ENCODE results near the gene DIS3L2. TPM values are rescaled to one million over a fixed set of nuclear protein-coding genes. Genes with fewer than 3 reads are reported as not detected.
"Not testable (repeated sequence)": the region's sequence is repeated elsewhere in the genome, so short reads cannot be mapped to it uniquely, and the experiment has no call there.

The DIS3L2 gene
- total RNA-seq, 1 donor from 2014 or later: 25.2 TPM

DNA sequence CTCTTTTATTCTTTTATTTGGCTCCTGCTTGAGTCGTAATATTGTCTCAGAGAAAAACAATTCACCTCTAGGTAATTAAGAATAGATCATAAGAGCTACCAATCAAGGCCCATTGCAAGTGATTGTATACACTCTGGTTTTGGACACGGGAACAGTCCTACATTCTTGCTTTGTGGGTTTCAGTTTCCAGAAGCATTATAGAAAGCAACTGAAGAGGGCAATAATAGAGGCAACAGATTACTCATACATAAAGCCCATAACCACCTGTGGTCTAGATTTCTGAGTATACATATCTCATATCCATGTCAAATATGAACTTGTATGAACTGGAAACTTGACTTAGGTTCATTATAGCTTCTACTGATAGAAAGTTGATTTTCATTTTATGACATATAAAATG is 65.4 kb downstream of the DIS3L2 start:
- TF ChIP-seq, protein P1, sequence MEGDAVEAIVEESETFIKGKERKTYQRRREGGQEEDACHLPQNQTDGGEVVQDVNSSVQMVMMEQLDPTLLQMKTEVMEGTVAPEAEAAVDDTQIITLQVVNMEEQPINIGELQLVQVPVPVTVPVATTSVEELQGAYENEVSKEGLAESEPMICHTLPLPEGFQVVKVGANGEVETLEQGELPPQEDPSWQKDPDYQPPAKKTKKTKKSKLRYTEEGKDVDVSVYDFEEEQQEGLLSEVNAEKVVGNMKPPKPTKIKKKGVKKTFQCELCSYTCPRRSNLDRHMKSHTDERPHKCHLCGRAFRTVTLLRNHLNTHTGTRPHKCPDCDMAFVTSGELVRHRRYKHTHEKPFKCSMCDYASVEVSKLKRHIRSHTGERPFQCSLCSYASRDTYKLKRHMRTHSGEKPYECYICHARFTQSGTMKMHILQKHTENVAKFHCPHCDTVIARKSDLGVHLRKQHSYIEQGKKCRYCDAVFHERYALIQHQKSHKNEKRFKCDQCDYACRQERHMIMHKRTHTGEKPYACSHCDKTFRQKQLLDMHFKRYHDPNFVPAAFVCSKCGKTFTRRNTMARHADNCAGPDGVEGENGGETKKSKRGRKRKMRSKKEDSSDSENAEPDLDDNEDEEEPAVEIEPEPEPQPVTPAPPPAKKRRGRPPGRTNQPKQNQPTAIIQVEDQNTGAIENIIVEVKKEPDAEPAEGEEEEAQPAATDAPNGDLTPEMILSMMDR (IDR thresholded peaks at IDR 0.05; ENCODE audit: insufficient read depth, low read length, poor library complexity, severe bottlenecking): no peak
- DNase-seq (ENCODE audit: low read depth): no peak
- peaks cover 1% of the 10 kb centered on the region for H3K36me3 ChIP-seq (ENCODE audit: control insufficient read depth, insufficient read depth, low read length)
- no peak overlapping the region for H3K4me3 ChIP-seq (ENCODE audit: low read depth, low read length)
- H3K27me3 ChIP-seq (ENCODE audit: control insufficient read depth, insufficient read depth, low read length): no peaks in the 10 kb centered on the region

DNA sequence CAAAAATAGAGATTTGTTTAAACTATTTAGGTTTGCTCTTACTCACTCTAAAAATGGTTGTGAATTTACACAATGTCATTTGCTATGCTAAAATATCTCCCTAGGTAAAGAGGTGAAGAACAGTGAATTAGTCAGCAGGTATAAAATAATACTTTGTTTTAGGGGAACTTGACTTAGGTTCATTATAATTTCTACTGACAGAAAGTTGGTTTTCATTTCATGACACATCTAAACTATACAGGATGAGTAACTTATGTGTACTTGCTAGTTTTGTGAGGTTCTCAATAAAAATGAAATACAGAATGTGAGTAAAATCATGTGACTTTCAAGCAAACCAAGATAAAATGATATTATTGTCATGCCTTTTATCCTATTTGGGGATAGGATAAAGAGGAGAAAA is 66.0 kb downstream of the DIS3L2 start:
- DNase-seq (ENCODE audit: low read depth): no peak
- Histone ChIP-seq H3K4me3 (ENCODE audit: low read depth, low read length) (no peak overlapping the region), H3K27me3 (ENCODE audit: control insufficient read depth, insufficient read depth, low read length) (no peaks in the 10 kb centered on the region), H3K36me3 (ENCODE audit: control insufficient read depth, insufficient read depth, low read length) (peaks cover 1% of the 10 kb centered on the region)
- TF ChIP-seq, protein P1 (IDR thresholded peaks at IDR 0.05; ENCODE audit: insufficient read depth, low read length, poor library complexity, severe bottlenecking): no peak

DNA sequence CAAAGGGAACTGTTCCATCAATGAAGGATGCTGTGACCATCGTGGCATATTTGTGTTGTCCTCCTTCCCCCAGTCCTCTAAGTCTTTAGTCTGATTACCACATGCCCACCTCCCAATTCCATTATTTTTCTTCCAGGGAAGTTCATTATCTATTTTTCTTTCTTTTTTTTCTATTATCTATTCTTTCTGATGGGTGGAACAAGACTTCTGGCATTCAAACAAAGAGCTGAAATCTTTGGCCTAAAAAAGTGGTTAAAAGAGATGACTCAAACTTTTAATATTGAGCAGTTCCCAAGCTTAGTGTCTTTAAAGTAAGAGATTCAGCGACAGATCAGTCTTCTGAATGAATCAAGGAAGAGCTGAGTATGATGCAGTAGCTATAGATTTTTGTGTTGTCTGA is 66.6 kb downstream of the DIS3L2 start:
- TF ChIP-seq, protein P1 (IDR thresholded peaks at IDR 0.05; ENCODE audit: insufficient read depth, low read length, poor library complexity, severe bottlenecking): no peak
- no peaks in the 10 kb centered on the region for H3K27me3 ChIP-seq (ENCODE audit: control insufficient read depth, insufficient read depth, low read length)
- no peak overlapping the region for H3K4me3 ChIP-seq (ENCODE audit: low read depth, low read length)
- no peaks in the 10 kb centered on the region for H3K36me3 ChIP-seq (ENCODE audit: control insufficient read depth, insufficient read depth, low read length)
- no peak for DNase-seq (ENCODE audit: low read depth)

DNA sequence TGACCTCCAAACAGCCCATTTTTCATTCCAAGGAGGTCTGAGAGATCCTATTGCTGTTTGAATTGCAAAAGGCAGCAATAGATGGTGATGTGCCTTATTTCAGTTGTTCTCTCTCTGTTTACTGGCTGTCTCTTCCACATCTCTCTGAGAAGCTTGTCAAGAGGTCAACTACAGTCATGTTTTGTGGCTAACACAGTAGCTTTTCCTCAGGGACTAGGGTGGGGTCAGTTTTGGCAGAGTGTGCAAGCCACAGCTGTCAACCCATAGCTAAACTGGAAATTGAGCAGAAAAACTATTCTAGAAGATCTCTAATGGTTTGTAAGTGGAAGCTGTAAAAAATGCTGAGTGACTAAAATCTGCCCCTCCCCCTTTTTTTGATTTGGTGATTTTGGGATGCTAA is 67.1 kb downstream of the DIS3L2 start:
- no peaks in the 10 kb centered on the region for H3K36me3 ChIP-seq (ENCODE audit: control insufficient read depth, insufficient read depth, low read length)
- H3K4me3 ChIP-seq (ENCODE audit: low read depth, low read length): no peak overlapping the region
- no peak for DNase-seq (ENCODE audit: low read depth)
- TF ChIP-seq, protein P1 (IDR thresholded peaks at IDR 0.05; ENCODE audit: insufficient read depth, low read length, poor library complexity, severe bottlenecking): no peak
- H3K27me3 ChIP-seq (ENCODE audit: control insufficient read depth, insufficient read depth, low read length): no peaks in the 10 kb centered on the region

GRCh38 chr2:232029346-232029745 is 67.8 kb downstream of the DIS3L2 start:
- no peak for DNase-seq (ENCODE audit: low read depth)
- TF ChIP-seq, protein P1 (IDR thresholded peaks at IDR 0.05; ENCODE audit: insufficient read depth, low read length, poor library complexity, severe bottlenecking): no peak
- no peaks in the 10 kb centered on the region for H3K36me3 ChIP-seq (ENCODE audit: control insufficient read depth, insufficient read depth, low read length)
- no peaks in the 10 kb centered on the region for H3K27me3 ChIP-seq (ENCODE audit: control insufficient read depth, insufficient read depth, low read length)
- H3K4me3 ChIP-seq (ENCODE audit: low read depth, low read length): no peak overlapping the region

- Histone ChIP-seq H3K4me3 (ENCODE audit: low read depth, low read length) (no peak overlapping the region), H3K36me3 (ENCODE audit: control insufficient read depth, insufficient read depth, low read length) (no peaks in the 10 kb centered on the region), H3K27me3 (ENCODE audit: control insufficient read depth, insufficient read depth, low read length) (no peaks in the 10 kb centered on the region)
- TF ChIP-seq, protein P1 (IDR thresholded peaks at IDR 0.05; ENCODE audit: insufficient read depth, low read length, poor library complexity, severe bottlenecking): peak; percentile 10
- no peak for DNase-seq (ENCODE audit: low read depth)
Measured at GRCh38 chr2:232030229-232030628, 68.7 kb downstream of the DIS3L2 start.

DNA sequence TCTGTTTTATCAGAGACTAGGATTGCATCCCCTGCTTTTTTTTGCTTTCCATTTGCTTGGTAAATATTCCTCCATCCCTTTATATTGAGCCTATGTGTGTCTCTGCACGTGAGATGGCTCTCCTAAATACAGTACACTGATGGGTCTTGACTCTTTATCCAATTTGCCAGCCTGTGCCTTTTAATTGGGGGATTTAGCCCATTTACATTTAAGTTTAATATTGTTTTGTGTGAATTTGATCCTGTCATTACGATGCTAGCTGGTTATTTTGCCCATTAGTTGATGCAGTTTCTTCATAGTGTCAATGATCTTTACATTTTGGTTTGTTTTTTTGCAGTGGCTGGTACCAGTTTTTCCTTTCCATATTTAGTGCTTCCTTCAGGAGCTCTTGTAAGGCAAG is 73.8 kb downstream of the DIS3L2 start:
- not testable (repeated sequence) for H3K36me3 ChIP-seq (ENCODE audit: control insufficient read depth, insufficient read depth, low read length); DNase-seq (ENCODE audit: low read depth); H3K27me3 ChIP-seq (ENCODE audit: control insufficient read depth, insufficient read depth, low read length); H3K4me3 ChIP-seq (ENCODE audit: low read depth, low read length)

DNA sequence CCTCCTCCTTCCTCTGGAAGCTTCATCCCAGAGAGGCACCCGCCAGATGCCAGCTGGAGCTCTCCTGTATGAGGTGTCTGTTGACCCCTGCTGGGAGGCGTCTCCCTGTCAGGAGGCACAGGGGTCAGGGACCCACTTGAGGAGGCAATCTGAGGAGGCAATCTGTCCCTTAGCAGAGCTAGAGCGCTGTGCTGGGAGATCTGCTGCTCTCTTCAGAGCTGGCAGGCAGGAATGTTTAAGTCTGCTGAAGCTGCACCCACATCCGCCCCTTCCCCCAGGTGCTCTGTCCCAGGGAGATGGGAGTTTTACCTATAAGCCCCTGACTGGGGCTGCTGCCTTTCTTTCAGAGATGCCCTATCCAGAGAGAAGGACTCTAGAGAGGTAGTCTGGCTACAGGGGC is 75.4 kb downstream of the DIS3L2 start:
- H3K27me3 ChIP-seq (ENCODE audit: control insufficient read depth, insufficient read depth, low read length); H3K36me3 ChIP-seq (ENCODE audit: control insufficient read depth, insufficient read depth, low read length); DNase-seq (ENCODE audit: low read depth); H3K4me3 ChIP-seq (ENCODE audit: low read depth, low read length): not testable (repeated sequence)

Measured in kidney epithelial cell (primary cell).